ENCODE measurements around the gene SNX19.

SNX19 gene

GRCh38 chr11:130831506-130831905 is 84.8 kb downstream of the SNX19 start:
- H3K4me3 ChIP-seq (ENCODE audit: low read depth, low read length), result no peak overlapping the region
- in situ Hi-C loops (cut with HindIII; ENCODE audit: low sequenced_read_pairs), result no loop called here
- TF ChIP-seq CTCF (IDR thresholded peaks at IDR 0.05; ENCODE audit: low read depth, low read length, missing control alignments), result no peak
- no peak for DNase-seq (ENCODE audit: low read depth)

- in situ Hi-C loops (cut with HindIII; ENCODE audit: low sequenced_read_pairs), result no loop called here
- no peak for DNase-seq (ENCODE audit: low read depth)
- H3K4me3 ChIP-seq (ENCODE audit: low read depth, low read length), result no peak overlapping the region
- TF ChIP-seq CTCF (IDR thresholded peaks at IDR 0.05; ENCODE audit: low read depth, low read length, missing control alignments), result no peak
Observed at GRCh38 chr11:130830566-130830965, 85.7 kb downstream of the SNX19 start.

- no peak for DNase-seq (ENCODE audit: low read depth)
- no peak overlapping the region for H3K4me3 ChIP-seq (ENCODE audit: low read depth, low read length)
- no peak for TF ChIP-seq CTCF (IDR thresholded peaks at IDR 0.05; ENCODE audit: low read depth, low read length, missing control alignments)
- in situ Hi-C loops (cut with HindIII; ENCODE audit: low sequenced_read_pairs), result no loop called here
Observed at GRCh38 chr11:130829920-130830511, 86.3 kb downstream of the SNX19 start.

- TF ChIP-seq CTCF (IDR thresholded peaks at IDR 0.05; ENCODE audit: low read depth, low read length, missing control alignments), result no peak
- in situ Hi-C loops (cut with HindIII; ENCODE audit: low sequenced_read_pairs), result no loop called here
- DNase-seq (ENCODE audit: low read depth), result no peak
- H3K4me3 ChIP-seq (ENCODE audit: low read depth, low read length), result no peak overlapping the region
Observed at GRCh38 chr11:130828741-130829140, 87.5 kb downstream of the SNX19 start.

GRCh38 chr11:130827451-130828377 is 88.6 kb downstream of the SNX19 start:
- TF ChIP-seq CTCF (IDR thresholded peaks at IDR 0.05; ENCODE audit: low read depth, low read length, missing control alignments), result peak; percentile 65
- in situ Hi-C loops (cut with HindIII; ENCODE audit: low sequenced_read_pairs), result no loop called here
- no peak for DNase-seq (ENCODE audit: low read depth)
- H3K4me3 ChIP-seq (ENCODE audit: low read depth, low read length), result no peak overlapping the region

GRCh38 chr11:130826572-130826971 is 89.7 kb downstream of the SNX19 start:
- TF ChIP-seq CTCF (IDR thresholded peaks at IDR 0.05; ENCODE audit: low read depth, low read length, missing control alignments), result no peak
- no peak for DNase-seq (ENCODE audit: low read depth)
- in situ Hi-C loops (cut with HindIII; ENCODE audit: low sequenced_read_pairs), result no loop called here
- no peak overlapping the region for H3K4me3 ChIP-seq (ENCODE audit: low read depth, low read length)
